Fibroblast of lung (primary cell): ENCODE data around the gene DEFB129.

Experiments
- CTCF ChIP-seq, 2 donors: IDR thresholded peaks in 1 of 2; conservative IDR thresholded peaks in 1 of 2; 1 replicate in 1 of 2; 2 replicates in 1 of 2; pipeline ENCODE4 v1.5.1; 2011 to 2012; ENCODE audit warnings: low read length in 2 of 2, control low read depth in 1 of 2, inconsistent platforms in 1 of 2, low read depth in 1 of 2, mild to moderate bottlenecking in 1 of 2
- EZH2 ChIP-seq: IDR thresholded peaks from 2 replicates; pipeline ENCODE4 v1.5.1; 2012; ENCODE audit warnings: low read length, control low read depth, mild to moderate bottlenecking; ENCODE audit errors: missing control alignments

- TF ChIP-seq EZH2 (no peak), CTCF (conservative IDR thresholded peaks at IDR 0.05 in 1 of 2, IDR thresholded peaks at IDR 0.05 in 1 of 2; ENCODE audit: low read depth in 1 of 2, low read length in 2 of 2) (no peak)
Measured at GRCh38 chr20:210809-211502, 16.1 kb upstream of the DEFB129 start.
